ENCODE data around the gene FDX2. TPM values are rescaled to one million over a fixed set of nuclear protein-coding genes. Genes with fewer than 3 reads are reported as not detected.

FDX2 gene
- total RNA-seq, 2 donors from 2014 or later, result 12.5 to 20.4 TPM

- Histone ChIP-seq H3K27me3 (peaks cover 39 to 56% of the 10 kb centered on the region in 2 donors), H3K4me3 (peak overlapping the region; percentile 18 to 41), H3K27ac (no peak overlapping the region), H3K36me3 (no peaks in the 10 kb centered on the region), H3K9me3 (no peaks in the 10 kb centered on the region), H3K4me1 (peaks cover 0 to 81% of the 10 kb centered on the region in 2 donors)
- no peak for DNase-seq (ENCODE audit: low spot score)
- TF ChIP-seq CTCF (IDR thresholded peaks at IDR 0.05), result no peak
These were observed 25.4 kb downstream of the FDX2 start for GRCh38 chr19:10290357-10290875.

GRCh38 chr19:10289836-10290356 is 25.9 kb downstream of the FDX2 start, which contains the start of gene ICAM5:
ICAM5 (plus strand) TSS chr19:10289952; CDS start chr19:10290044, 92 bp downstream.
- TF ChIP-seq CTCF (IDR thresholded peaks at IDR 0.05), result no peak
- H3K4me1 ChIP-seq, result peaks cover 0 to 77% of the 10 kb centered on the region in 2 donors
- no peak within 1 kb of the TSS for H3K27ac ChIP-seq
- H3K27me3 ChIP-seq, result peaks cover 39 to 51% of the 10 kb centered on the region in 2 donors
- H3K36me3 ChIP-seq, result peaks cover under 1% of the 10 kb centered on the region
- no peak for DNase-seq (ENCODE audit: low spot score)
- peak within 1 kb of the TSS; percentile 20 to 41 for H3K4me3 ChIP-seq
- no peaks in the 10 kb centered on the region for H3K9me3 ChIP-seq

- H3K27me3 ChIP-seq, result peaks cover 36 to 46% of the 10 kb centered on the region in 2 donors
- DNase-seq (ENCODE audit: low spot score), result no peak
- peak overlapping the region; percentile 20 to 41 for H3K4me3 ChIP-seq
- no peak for TF ChIP-seq CTCF (IDR thresholded peaks at IDR 0.05)
- peaks cover 0 to 77% of the 10 kb centered on the region in 2 donors for H3K4me1 ChIP-seq
- H3K36me3 ChIP-seq, result peaks cover 6% of the 10 kb centered on the region
- H3K9me3 ChIP-seq, result no peaks in the 10 kb centered on the region
- H3K27ac ChIP-seq, result no peak overlapping the region
These were observed 26.5 kb downstream of the FDX2 start for GRCh38 chr19:10289167-10289835.

- H3K27me3 ChIP-seq, result peaks cover 31 to 40% of the 10 kb centered on the region in 2 donors
- TF ChIP-seq CTCF (IDR thresholded peaks at IDR 0.05), result no peak
These were observed 27.1 kb downstream of the FDX2 start for GRCh38 chr19:10288662-10289166.

GRCh38 chr19:10286803-10287737 is 28.7 kb downstream of the FDX2 start, which contains the start of gene ICAM4:
ICAM4 (plus strand) TSS chr19:10286955; CDS start chr19:10287013, 58 bp downstream.
- TF ChIP-seq CTCF (IDR thresholded peaks at IDR 0.05), result no peak
- peaks cover 19 to 29% of the 10 kb centered on the region in 2 donors for H3K27me3 ChIP-seq
- H3K4me3 ChIP-seq, result peak within 1 kb of the TSS in 1 of 2 donors; percentile 38
- H3K9me3 ChIP-seq, result no peaks in the 10 kb centered on the region
- H3K36me3 ChIP-seq, result peaks cover 16% of the 10 kb centered on the region
- peaks cover 0 to 64% of the 10 kb centered on the region in 2 donors for H3K4me1 ChIP-seq
- H3K27ac ChIP-seq, result peak within 1 kb of the TSS in 1 of 2 donors; percentile 17
- no peak for DNase-seq (ENCODE audit: low spot score)

More at GRCh38 chr19:10288662-10289166, 27.1 kb downstream of the FDX2 start:
- Histone ChIP-seq H3K4me3 (peak overlapping the region in 1 of 2 donors; percentile 41), H3K36me3 (peaks cover 12% of the 10 kb centered on the region), H3K27ac (no peak overlapping the region), H3K4me1 (peaks cover 0 to 77% of the 10 kb centered on the region in 2 donors), H3K9me3 (no peaks in the 10 kb centered on the region)
- no peak for DNase-seq (ENCODE audit: low spot score)
